Stomach (tissue), 9 donors: ENCODE results near the gene APOL3. TPM values are rescaled to one million over a fixed set of nuclear protein-coding genes. Genes with fewer than 3 reads are reported as not detected.
"Not testable (repeated sequence)": the region's sequence is repeated elsewhere in the genome, so short reads cannot be mapped to it uniquely, and the experiment has no call there.

Experiments
- DNase-seq, 2 donors: peaks; one replicate each; pipeline versions ENCODE4 v3.0.0 to v3.0.0-alpha.2; 2013 to 2019
- H3K27ac ChIP-seq, 5 donors: fragments of 200-600 bp in 4 of 5; sonication (generic) in 4 of 5; one replicate each; pipeline ENCODE4 v1.5.1; 2013 to 2019; ENCODE audit warnings: mild to moderate bottlenecking in 1 of 5, moderate library complexity in 1 of 5
- H3K27me3 ChIP-seq, 3 donors: fragments of 200-600 bp; sonication (generic); one replicate each; pipeline ENCODE4 v1.5.1; 2017 to 2019; ENCODE audit warnings: mixed run types in 1 of 3
- H3K36me3 ChIP-seq, 4 donors: fragments of 200-600 bp; sonication (generic); 1 replicate in 3 of 4; 2 replicates in 1 of 4; pipeline ENCODE4 v1.5.1; 2016 to 2019
- H3K4me1 ChIP-seq, 4 donors: fragments of 200-600 bp; sonication (generic); one replicate each; pipeline ENCODE4 v1.5.1; 2016 to 2019
- H3K4me3 ChIP-seq, 4 donors: fragments of 200-600 bp; sonication (generic) in 3 of 4; one replicate each; pipeline ENCODE4 v1.5.1; 2016 to 2019; ENCODE audit warnings: mild to moderate bottlenecking in 1 of 4
- H3K9me3 ChIP-seq, 4 donors: fragments of 200-600 bp; sonication (generic); one replicate each; pipeline ENCODE4 v1.5.1; 2016 to 2019
- EP300 ChIP-seq: sonication (generic); formaldehyde crosslinking; IDR thresholded peaks from one replicate; pipeline ENCODE4 v1.6.1; 2017; ENCODE audit warnings: antibody characterized with exemption
- POLR2A ChIP-seq, 4 donors: fragments of 450-650 bp; IDR thresholded peaks; one replicate each; pipeline ENCODE4 v1.6.1; 2016; ENCODE audit warnings: antibody characterized with exemption in 4 of 4, control low read depth in 2 of 4, mild to moderate bottlenecking in 1 of 4, moderate library complexity in 1 of 4
- POLR2AphosphoS5 ChIP-seq, 3 donors: sonication (generic); formaldehyde crosslinking; IDR thresholded peaks; one replicate each; pipeline ENCODE4 v1.6.1; 2016; ENCODE audit warnings: antibody characterized with exemption in 3 of 3
- WGBS, 5 donors: extraction: QIAGEN DNeasy Blood & Tissue Kit in 3 of 5; methylation state at CpG; one replicate each; pipeline versions ENCODE4 v1.1.5 to v1.1.7; 2013 to 2018; 5-methylcytosine and 5-hydroxymethylcytosine counted together
- intact Hi-C: fragments of 100-400 bp; cut with DNase I; formaldehyde crosslinking; loops from one replicate; pipeline ENCODE4 v1.15.1; 2023; ENCODE audit warnings: low total_unique reads
- polyA plus RNA-seq, 3 donors: library from polyadenylated mRNA; stranded (reverse); fragments of 200-250 nt; gene quantifications; one replicate each; pipeline ENCODE4 v1.2.3, GENCODE V29; 2013
- total RNA-seq, 5 donors: library from RNA; depleted of rRNA; stranded (reverse); fragments of >200 nt; gene quantifications; one replicate each; pipeline versions ENCODE4 v1.1.0 to v1.2.3, GENCODE V29; 2014 to 2016
- TF ChIP-seq, protein P1 (sequence below), 7 experiments: fragments of 450-650 bp in 4 of 7; fragments of 200-600 bp in 3 of 7; sonication (generic) in 3 of 7; IDR thresholded peaks; one replicate each; pipeline ENCODE4 v1.5.1; 2016 to 2019; ENCODE audit warnings: antibody characterized with exemption in 7 of 7, control low read depth in 2 of 7, mild to moderate bottlenecking in 1 of 7
- donor health status: healthy with polysubstance abuse.
- donor health status: Bipolar disorder and iron deficiency.
- donor health status: healthy.

APOL3 gene
- total and polyA plus RNA-seq, 8 donors = 2.9 to 29.9 (median 15.6) TPM; not detected in 1

DNA sequence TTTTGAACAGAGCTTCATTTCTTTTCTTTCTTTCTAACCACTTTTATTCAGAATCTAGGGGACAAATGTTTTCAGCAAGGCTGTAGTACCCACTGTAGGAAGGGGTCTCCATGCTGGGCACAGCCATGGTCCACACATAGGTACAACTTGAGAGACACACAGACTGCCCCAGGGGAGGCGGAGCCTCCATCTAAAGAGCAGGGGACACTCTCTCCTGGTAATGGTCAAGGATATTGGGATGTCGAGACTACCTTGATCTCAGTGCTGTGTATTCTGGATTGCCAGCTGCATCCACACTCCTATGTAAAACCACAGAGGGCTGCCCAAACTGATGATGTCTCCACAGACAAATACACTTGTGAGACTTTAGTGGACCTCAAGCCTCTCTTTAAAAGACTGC, 2.9 kb upstream of the APOL3 start:
- TF ChIP-seq, protein P1, sequence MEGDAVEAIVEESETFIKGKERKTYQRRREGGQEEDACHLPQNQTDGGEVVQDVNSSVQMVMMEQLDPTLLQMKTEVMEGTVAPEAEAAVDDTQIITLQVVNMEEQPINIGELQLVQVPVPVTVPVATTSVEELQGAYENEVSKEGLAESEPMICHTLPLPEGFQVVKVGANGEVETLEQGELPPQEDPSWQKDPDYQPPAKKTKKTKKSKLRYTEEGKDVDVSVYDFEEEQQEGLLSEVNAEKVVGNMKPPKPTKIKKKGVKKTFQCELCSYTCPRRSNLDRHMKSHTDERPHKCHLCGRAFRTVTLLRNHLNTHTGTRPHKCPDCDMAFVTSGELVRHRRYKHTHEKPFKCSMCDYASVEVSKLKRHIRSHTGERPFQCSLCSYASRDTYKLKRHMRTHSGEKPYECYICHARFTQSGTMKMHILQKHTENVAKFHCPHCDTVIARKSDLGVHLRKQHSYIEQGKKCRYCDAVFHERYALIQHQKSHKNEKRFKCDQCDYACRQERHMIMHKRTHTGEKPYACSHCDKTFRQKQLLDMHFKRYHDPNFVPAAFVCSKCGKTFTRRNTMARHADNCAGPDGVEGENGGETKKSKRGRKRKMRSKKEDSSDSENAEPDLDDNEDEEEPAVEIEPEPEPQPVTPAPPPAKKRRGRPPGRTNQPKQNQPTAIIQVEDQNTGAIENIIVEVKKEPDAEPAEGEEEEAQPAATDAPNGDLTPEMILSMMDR (IDR thresholded peaks at IDR 0.05) = no peak
- TF ChIP-seq POLR2AphosphoS5 (IDR thresholded peaks at IDR 0.05) (no peak), EP300 (no peak), POLR2A (IDR thresholded peaks at IDR 0.05) (no peak)
- intact Hi-C loops = no loop called here
- no peaks in the 10 kb centered on the region for H3K27me3 ChIP-seq
- peak overlapping the region in 1 of 5 donors; percentile 86 for H3K27ac ChIP-seq
- no peak for DNase-seq
- WGBS, 5 donors = 90 to 94% (median 93%) methylated on average over 2 of the region's 2 CpGs
- H3K4me1 ChIP-seq = peaks cover 14 to 38% (median 23%) of the 10 kb centered on the region in 4 donors
- no peaks in the 10 kb centered on the region for H3K9me3 ChIP-seq
- no peaks in the 10 kb centered on the region for H3K36me3 ChIP-seq
- no peak overlapping the region for H3K4me3 ChIP-seq

DNA sequence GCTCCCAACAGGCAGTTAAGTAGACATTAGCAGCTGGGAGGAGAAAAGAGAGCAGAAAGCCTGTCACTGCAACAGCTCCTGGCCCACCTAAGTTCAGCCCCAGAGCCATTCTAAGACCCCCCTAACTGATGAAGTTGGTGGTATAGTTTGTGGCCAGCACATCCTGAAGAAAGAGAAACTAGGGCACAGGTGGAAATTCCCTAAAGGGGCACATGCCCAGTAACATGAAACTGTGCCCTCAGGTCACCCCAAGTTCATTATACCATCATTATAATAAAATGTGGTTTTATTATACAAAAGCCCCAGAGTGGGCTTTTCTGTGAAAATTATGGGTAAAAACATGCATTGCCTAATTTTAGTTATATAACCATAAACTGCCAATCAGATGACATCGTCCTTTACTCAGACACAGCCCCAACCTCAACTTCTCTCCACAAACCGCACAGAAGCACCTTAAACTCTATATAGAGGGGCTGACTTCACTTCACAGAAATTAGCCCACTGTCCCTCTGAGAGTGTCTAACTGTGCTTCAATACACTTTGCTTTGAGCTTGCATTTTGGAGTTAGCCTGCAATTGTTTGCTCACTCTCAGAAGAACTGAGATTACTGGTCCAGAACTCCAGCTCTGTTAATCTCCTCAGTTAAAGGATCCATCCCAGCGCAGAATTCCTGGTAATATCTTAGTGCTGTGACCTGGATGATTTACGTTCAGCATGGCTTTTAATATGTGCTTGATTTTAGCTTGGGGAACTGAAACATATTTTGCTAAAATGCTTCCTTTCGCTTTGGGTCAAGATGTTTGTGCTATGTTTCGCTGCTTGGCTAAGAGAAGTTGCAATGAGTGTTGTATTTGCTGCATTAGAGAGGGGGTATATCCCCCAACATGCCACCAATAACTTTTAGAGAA, 1.8 kb upstream of the APOL3 start:
- Histone ChIP-seq H3K27me3 (no peaks in the 10 kb centered on the region), H3K9me3 (no peaks in the 10 kb centered on the region), H3K36me3 (no peaks in the 10 kb centered on the region), H3K4me3 (no peak overlapping the region), H3K4me1 (peaks cover 19 to 49% (median 30%) of the 10 kb centered on the region in 4 donors), H3K27ac (peak overlapping the region in 4 of 5 donors; percentile 0 to 91 (median 88))
- no peak for TF ChIP-seq POLR2A (IDR thresholded peaks at IDR 0.05)
- no peak for TF ChIP-seq POLR2AphosphoS5 (IDR thresholded peaks at IDR 0.05)
- no peak for TF ChIP-seq EP300
- TF ChIP-seq, protein P1 (IDR thresholded peaks at IDR 0.05) = no peak
- intact Hi-C loops = no loop called here
- no peak for DNase-seq
- WGBS, 5 donors = 68 to 78% (median 72%) methylated on average over 6 of the region's 6 CpGs

DNA sequence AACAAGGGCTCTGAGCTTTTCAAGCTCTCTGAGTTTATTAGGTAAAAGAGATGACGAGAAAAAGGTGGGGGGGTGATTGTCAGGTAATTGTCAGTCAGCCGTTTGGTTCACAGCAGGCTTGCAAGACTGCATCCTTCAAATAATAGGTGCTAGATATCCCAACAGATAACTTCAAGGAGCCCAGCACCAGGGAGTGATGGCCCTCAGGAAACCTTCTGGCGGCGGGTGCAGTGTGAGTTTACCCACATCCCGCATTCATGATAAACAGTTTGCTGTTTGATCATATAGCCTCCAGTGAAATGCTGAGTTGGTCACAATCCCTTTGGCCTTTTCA, 1.2 kb upstream of the APOL3 start:
- H3K36me3 ChIP-seq, H3K4me3 ChIP-seq, DNase-seq, H3K27me3 ChIP-seq, H3K9me3 ChIP-seq, intact Hi-C loops: not testable (repeated sequence)
- WGBS, 5 donors = 30 to 59% (median 43%) methylated on average over 5 of the region's 5 CpGs
- Histone ChIP-seq H3K4me1 (peaks cover 19 to 53% (median 33%) of the 10 kb centered on the region in 4 donors), H3K27ac (peak overlapping the region in 3 of 5 donors; percentile 86 to 91 (median 90))

DNA sequence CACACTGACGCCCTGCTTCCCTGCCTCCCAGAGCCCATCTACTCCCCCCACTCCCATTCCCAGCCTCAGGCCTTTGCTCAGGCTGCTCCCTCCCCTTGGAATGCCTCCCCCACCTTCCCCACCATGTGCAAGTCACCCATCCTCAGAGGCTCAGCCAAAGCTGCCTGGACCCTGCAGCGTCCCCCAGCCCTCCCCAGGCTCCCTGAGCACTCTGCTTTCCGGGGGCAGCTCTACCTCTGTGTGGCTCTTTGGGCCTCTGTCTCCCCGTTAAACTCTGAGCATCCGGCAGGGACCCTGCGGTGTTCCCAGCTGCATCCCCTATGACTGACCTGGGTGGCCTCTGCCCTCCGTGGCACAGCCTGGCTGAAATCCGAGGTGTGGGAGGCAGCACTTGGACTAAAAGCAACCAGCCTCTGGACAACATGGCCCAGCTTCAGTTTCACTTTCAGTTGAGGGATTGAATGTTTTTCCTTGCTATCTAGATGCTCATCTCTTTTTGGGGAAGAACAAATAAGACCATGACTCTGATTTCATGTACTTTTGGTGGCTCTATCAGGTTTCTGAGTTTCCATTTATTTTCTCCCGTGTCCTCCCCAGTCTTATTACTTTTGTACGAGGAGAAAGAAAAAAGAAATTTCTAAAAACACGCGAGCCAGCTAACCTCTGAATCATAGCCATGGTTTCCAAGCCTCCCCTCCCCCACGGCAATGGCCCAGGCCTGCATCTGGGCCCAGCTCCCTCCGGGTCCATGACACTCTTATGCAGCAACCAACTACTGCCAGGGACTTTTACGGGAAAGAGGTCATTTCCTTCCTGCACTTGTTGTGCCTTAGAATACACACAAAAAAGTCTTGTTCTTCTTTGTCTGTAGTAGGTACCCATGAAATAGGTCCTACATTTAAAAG, 3.8 kb downstream of the APOL3 start:
- intact Hi-C loops = no loop called here
- peaks cover 54 to 94% (median 78%) of the 10 kb centered on the region in 4 donors for H3K4me1 ChIP-seq
- peak overlapping the region; percentile 32 to 60 (median 40) for H3K4me3 ChIP-seq
- 13 to 22% (median 19%) methylated on average over 15 of the region's 15 CpGs for WGBS, 5 donors
- DNase-seq = peak; percentile 68 to 88
- no peaks in the 10 kb centered on the region for H3K36me3 ChIP-seq
- peak overlapping the region; percentile 84 to 91 (median 89) for H3K27ac ChIP-seq
- TF ChIP-seq POLR2AphosphoS5 (IDR thresholded peaks at IDR 0.05) = peak; percentile 73 to 89 (median 77)
- TF ChIP-seq, protein P1 (IDR thresholded peaks at IDR 0.05) = no peak
- TF ChIP-seq EP300 = peak; percentile 30
- no peak for TF ChIP-seq POLR2A (IDR thresholded peaks at IDR 0.05)
- H3K9me3 ChIP-seq = no peaks in the 10 kb centered on the region
- H3K27me3 ChIP-seq = no peaks in the 10 kb centered on the region
